Caco-2 (cell line): ENCODE results near the gene HEXIM2. TPM values are rescaled to one million over a fixed set of nuclear protein-coding genes. Genes with fewer than 3 reads are reported as not detected.

ENCODE experiments used
- BruUV-seq: library from RNA; stranded (reverse); fragments of 400-500 nt; replicated peaks from 2 replicates; lab custom pipeline; 2021; lab: Mats Ljungman, UMichigan
- CTCF ChIA-PET: fragments of 300-600 bp; sonication (Branson Sonifier 250); formaldehyde crosslinking; loops from one replicate; lab custom pipeline; 2022; ENCODE audit warnings: antibody characterized with exemption; lab: Charles Lee
- POLR2A ChIA-PET: fragments of 300-600 bp; sonication (Branson Sonifier 250); formaldehyde crosslinking; loops from one replicate; lab custom pipeline; 2022; ENCODE audit warnings: antibody characterized with exemption; lab: Charles Lee
- DNase-seq, 2 experiments: peaks; one replicate each; pipeline versions ENCODE4 v3.0.0 to v3.0.0-alpha.2; 2020 to 2022
- H3K27me3 ChIP-seq: replicated peaks from 2 replicates; pipeline ENCODE4 v1.6.0; 2011; ENCODE audit warnings: low read length; ENCODE audit not compliant: control insufficient read depth, insufficient read depth
- H3K36me3 ChIP-seq: 2 replicates; pipeline ENCODE4 v1.5.1; 2011; ENCODE audit warnings: low read length; ENCODE audit not compliant: control insufficient read depth, insufficient read depth
- H3K4me1 ChIP-seq: fragments of 250-450 bp; sonication (Bioruptor Pico); 2 replicates; pipeline ENCODE4 v1.5.1; 2020; ENCODE audit warnings: mild to moderate bottlenecking
- H3K4me3 ChIP-seq: 2 replicates; pipeline ENCODE4 v1.5.1; 2011; ENCODE audit warnings: low read depth, mild to moderate bottlenecking, control low read depth, low read length
- H3K9me3 ChIP-seq: fragments of 250-450 bp; sonication (Bioruptor Pico); 2 replicates; pipeline ENCODE4 v1.5.1; 2020; ENCODE audit warnings: mild to moderate bottlenecking, moderate library complexity
- H3K27ac Mint-ChIP-seq: one replicate; pipeline ENCODE4 v1.8.0; 2022; ENCODE audit warnings: mixed read lengths; ENCODE audit not compliant: unreplicated experiment
- H3K27me3 Mint-ChIP-seq: one replicate; pipeline ENCODE4 v1.8.0; 2022; ENCODE audit warnings: mixed read lengths; ENCODE audit not compliant: insufficient read depth, unreplicated experiment
- H3K36me3 Mint-ChIP-seq: one replicate; pipeline ENCODE4 v1.8.0; 2022; ENCODE audit warnings: mild to moderate bottlenecking, mixed read lengths; ENCODE audit not compliant: insufficient read depth, unreplicated experiment
- H3K4me1 Mint-ChIP-seq: one replicate; pipeline ENCODE4 v1.8.0; 2022; ENCODE audit warnings: low read depth, mixed read lengths; ENCODE audit not compliant: unreplicated experiment
- H3K4me3 Mint-ChIP-seq: one replicate; pipeline ENCODE4 v1.8.0; 2022; ENCODE audit warnings: mild to moderate bottlenecking, moderate library complexity, mixed read lengths; ENCODE audit not compliant: unreplicated experiment
- H3K9me3 Mint-ChIP-seq: one replicate; pipeline ENCODE4 v1.8.0; 2022; ENCODE audit warnings: mixed read lengths; ENCODE audit not compliant: unreplicated experiment
- CTCF ChIP-seq, 2 experiments: fragments of 200-600 bp in 1 of 2; IDR thresholded peaks; 1 replicate in 1 of 2; 2 replicates in 1 of 2; pipeline versions ENCODE4 v1.5.1 to v1.8.0; 2011 to 2022; ENCODE audit warnings: antibody characterized with exemption in 1 of 2, control low read depth in 1 of 2, inconsistent platforms in 1 of 2, low read depth in 1 of 2, low read length in 1 of 2, mild to moderate bottlenecking in 1 of 2, moderate library complexity in 1 of 2; ENCODE audit not compliant: insufficient read depth in 1 of 2, severe bottlenecking in 1 of 2, unreplicated experiment in 1 of 2
- intact Hi-C: fragments of 100-400 bp; cut with micrococcal nuclease; formaldehyde crosslinking; loops from one replicate; pipeline ENCODE4 v1.10.0; 2022; ENCODE audit not compliant: unreplicated experiment
- total RNA-seq: library from RNA; stranded (reverse); gene quantifications from 2 replicates; pipeline ENCODE4 v1.2.3, GENCODE V29; 2022

The HEXIM2 gene
- total RNA-seq, 1 experiment from 2014 or later, result 12.7 TPM

GRCh38 chr17:45172541-45173286, 11.0 kb downstream of the HEXIM2 start:
- peak overlapping the region; percentile 64 for H3K4me3 Mint-ChIP-seq
- no peaks in the 10 kb centered on the region for H3K27me3 Mint-ChIP-seq
- intact Hi-C loops, result no loop called here
- peaks cover 70% of the 10 kb centered on the region for H3K4me1 ChIP-seq
- POLR2A ChIA-PET, result interaction anchor here (1.0 to 8.1 kb wide), 5 partner anchors 12 to 37 kb away, joined by 4 to 183 read pairs (median 11); partner anchors contain the start of genes ACBD4, HEXIM1 and HEXIM2
- BruUV-seq, result no TSS peak
- TF ChIP-seq CTCF (IDR thresholded peaks at IDR 0.05; ENCODE audit: insufficient read depth in 1 of 2, low read depth in 1 of 2, low read length in 1 of 2, severe bottlenecking in 1 of 2, unreplicated experiment in 1 of 2), result peak in 1 of 2 experiments; percentile 0
- CTCF ChIA-PET, result interaction anchor here (1.2 to 4.5 kb wide), 7 partner anchors 11 to 37 kb away, joined by 7 to 47 read pairs (median 24); partner anchors contain the start of genes ACBD4, HEXIM1 and HEXIM2
- peaks cover 31% of the 10 kb centered on the region for H3K36me3 Mint-ChIP-seq
- peak; percentile 42 to 67 for DNase-seq
- no peaks in the 10 kb centered on the region for H3K27me3 ChIP-seq
- H3K27ac Mint-ChIP-seq, result peak overlapping the region; percentile 94
- no peaks in the 10 kb centered on the region for H3K36me3 ChIP-seq
- peak overlapping the region; percentile 2; the same call in 1 of the 2 replicates for H3K4me3 ChIP-seq
- H3K4me1 Mint-ChIP-seq, result peaks cover 45% of the 10 kb centered on the region
- no peaks in the 10 kb centered on the region for H3K9me3 ChIP-seq
- no peaks in the 10 kb centered on the region for H3K9me3 Mint-ChIP-seq

DNA sequence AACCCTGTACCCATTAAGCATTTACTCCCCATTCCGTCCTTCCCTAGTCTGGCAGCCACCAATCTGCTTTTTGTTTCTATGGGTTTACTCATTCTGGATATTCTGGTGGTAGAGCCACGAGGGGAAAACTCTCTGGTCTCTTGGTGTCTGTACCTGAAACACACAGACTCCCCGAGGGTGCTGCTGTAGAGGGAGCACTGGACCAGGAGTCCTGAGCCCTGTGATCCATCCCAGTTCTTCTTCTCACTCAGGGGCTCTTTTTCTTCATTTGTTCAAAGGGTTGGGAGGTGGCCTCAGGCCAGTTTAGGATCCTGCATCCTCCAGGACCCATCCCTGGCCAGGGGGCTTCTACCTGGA, 14.1 kb downstream of the HEXIM2 start:
- Mint-ChIP-seq H3K4me1 (peaks cover 25% of the 10 kb centered on the region), H3K9me3 (no peaks in the 10 kb centered on the region), H3K4me3 (peak overlapping the region; percentile 57), H3K27me3 (no peaks in the 10 kb centered on the region), H3K36me3 (peaks cover 25% of the 10 kb centered on the region), H3K27ac (peak overlapping the region; percentile 89)
- BruUV-seq, result TSS peak; percentile 42
- no peak for TF ChIP-seq CTCF (IDR thresholded peaks at IDR 0.05; ENCODE audit: insufficient read depth in 1 of 2, low read depth in 1 of 2, low read length in 1 of 2, severe bottlenecking in 1 of 2, unreplicated experiment in 1 of 2)
- POLR2A ChIA-PET, result interaction anchor here (0.6 to 8.1 kb wide), 11 partner anchors 15 to 621 kb away, joined by 3 to 183 read pairs (median 7); partner anchors contain the start of genes ACBD4, HEXIM1, HEXIM2 and NMT1
- CTCF ChIA-PET, result interaction anchor here (0.6 to 2.4 kb wide), 12 partner anchors 12 to 250 kb away, joined by 3 to 53 read pairs (median 8); partner anchors contain the start of genes ACBD4, HEXIM1 and HEXIM2
- Histone ChIP-seq H3K4me1 (peaks cover 54% of the 10 kb centered on the region), H3K9me3 (no peaks in the 10 kb centered on the region), H3K27me3 (no peaks in the 10 kb centered on the region), H3K4me3 (no peak overlapping the region), H3K36me3 (no peaks in the 10 kb centered on the region)
- intact Hi-C loops, result loop anchor here (1.0 kb wide), 3 partner anchors 14 to 27 kb away; partner anchors contain the start of genes HEXIM1 and HEXIM2
- no peak for DNase-seq

DNA sequence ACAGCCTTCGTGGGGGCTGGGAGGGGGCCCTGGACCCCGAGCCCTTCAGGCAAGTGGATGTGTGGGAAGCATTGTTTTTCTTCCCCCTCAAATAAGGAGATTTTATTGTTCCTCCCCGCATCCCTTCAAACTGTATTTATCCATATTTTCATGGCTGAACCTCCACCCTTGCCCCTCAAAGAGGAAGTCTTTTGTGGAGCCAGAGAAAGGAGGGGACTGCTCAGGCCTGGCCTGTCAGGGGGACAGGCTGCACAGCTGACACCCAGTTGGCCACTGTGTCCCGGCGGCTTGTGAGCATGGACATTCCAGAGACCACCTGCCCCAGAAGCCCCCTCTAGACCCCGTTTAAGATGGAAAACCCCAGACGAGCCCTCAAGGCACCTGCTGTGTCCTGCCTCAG, 15.9 kb downstream of the HEXIM2 start:
- no peak for DNase-seq
- Mint-ChIP-seq H3K36me3 (peaks cover 9% of the 10 kb centered on the region), H3K27ac (no peak overlapping the region), H3K9me3 (no peaks in the 10 kb centered on the region), H3K4me3 (no peak overlapping the region), H3K27me3 (no peaks in the 10 kb centered on the region), H3K4me1 (peaks cover 25% of the 10 kb centered on the region)
- CTCF ChIA-PET, result no interaction called here
- intact Hi-C loops, result no loop called here
- BruUV-seq, result no TSS peak
- TF ChIP-seq CTCF (IDR thresholded peaks at IDR 0.05; ENCODE audit: insufficient read depth in 1 of 2, low read depth in 1 of 2, low read length in 1 of 2, severe bottlenecking in 1 of 2, unreplicated experiment in 1 of 2), result no peak
- Histone ChIP-seq H3K36me3 (no peaks in the 10 kb centered on the region), H3K27me3 (no peaks in the 10 kb centered on the region), H3K4me1 (peaks cover 38% of the 10 kb centered on the region), H3K9me3 (no peaks in the 10 kb centered on the region), H3K4me3 (no peak overlapping the region)
- POLR2A ChIA-PET, result no interaction called here
